COLO829 (cell line): Measurements from ENCODE around the gene TSPOAP1.
A peak's percentile ranks its signal among the peaks of the same experiment; 100 is the strongest.

Source experiments
- DNase-seq: peaks from one replicate; pipeline ENCODE4 v3.0.0; 2012; ENCODE audit warnings: low spot score

The TSPOAP1 gene

GRCh38 chr17:58277802-58278595, 50.6 kb downstream of the TSPOAP1 start:
- no peak for DNase-seq

GRCh38 chr17:58277107-58277801, 51.3 kb downstream of the TSPOAP1 start:
- DNase-seq: peak; percentile 49

- DNase-seq: no peak
These were observed 52.2 kb downstream of the TSPOAP1 start for GRCh38 chr17:58276423-58276822.

- no peak for DNase-seq
These were observed 53.2 kb downstream of the TSPOAP1 start for GRCh38 chr17:58275417-58275816.

- no peak for DNase-seq
These were observed 55.0 kb downstream of the TSPOAP1 start for GRCh38 chr17:58273453-58274104.

- DNase-seq: no peak
These were observed 56.0 kb downstream of the TSPOAP1 start for GRCh38 chr17:58272367-58273280.

- DNase-seq: no peak
These were observed 57.2 kb downstream of the TSPOAP1 start for GRCh38 chr17:58271216-58271931.

GRCh38 chr17:58270476-58271215, 57.9 kb downstream of the TSPOAP1 start:
- DNase-seq: no peak

- DNase-seq: no peak
These were observed 58.9 kb downstream of the TSPOAP1 start for GRCh38 chr17:58269557-58270291.

- no peak for DNase-seq
These were observed 59.6 kb downstream of the TSPOAP1 start for GRCh38 chr17:58268774-58269556.

GRCh38 chr17:58268326-58268725, 60.3 kb downstream of the TSPOAP1 start:
- no peak for DNase-seq

- DNase-seq: no peak
These were observed 61.0 kb downstream of the TSPOAP1 start for GRCh38 chr17:58267347-58268324.

GRCh38 chr17:58265902-58266875, 62.4 kb downstream of the TSPOAP1 start:
- no peak for DNase-seq

GRCh38 chr17:58265271-58265670, 63.3 kb downstream of the TSPOAP1 start:
- no peak for DNase-seq

GRCh38 chr17:58264407-58265103, 64.0 kb downstream of the TSPOAP1 start:
- DNase-seq: no peak

- no peak for DNase-seq
These were observed 64.8 kb downstream of the TSPOAP1 start for GRCh38 chr17:58263773-58264172.
